Endothelial cell of umbilical vein (primary cell): ENCODE measurements around the gene MCOLN2. TPM values are rescaled to one million over a fixed set of nuclear protein-coding genes. Genes with fewer than 3 reads are reported as not detected.

Experiments used
- BruUV-seq: library from RNA; stranded (reverse); fragments of 400-500 nt; replicated peaks from 2 replicates; lab custom pipeline; 2021; lab: Mats Ljungman, UMichigan
- CTCF ChIA-PET: fragments of 300-600, 350-600 bp; sonication (Branson Sonifier 250); formaldehyde crosslinking; loops from one replicate; lab custom pipeline; 2021; ENCODE audit warnings: antibody characterized with exemption, inconsistent platforms; lab: Charles Lee
- POLR2A ChIA-PET: fragments of 300-600, 350-600 bp; sonication (Branson Sonifier 250); formaldehyde crosslinking; loops from one replicate; lab custom pipeline; 2021; ENCODE audit warnings: antibody characterized with exemption, inconsistent platforms; lab: Charles Lee
- DNase-seq: peaks from one replicate; pipeline ENCODE4 v3.0.0-alpha.2; 2011; ENCODE audit warnings: low read depth, low spot score
- FAIRE-seq: peaks from 2 replicates; lab custom pipeline; 2011; peaks lifted over from hg19 to GRCh38; lab: Jason Lieb, UNC
- H2AFZ ChIP-seq: 2 replicates; pipeline ENCODE4 v1.6.0; 2012; ENCODE audit warnings: low read depth, low read length, control low read depth, inconsistent platforms
- H3K27ac ChIP-seq: 2 replicates; pipeline ENCODE4 v1.5.1; 2011; ENCODE audit warnings: low read depth, mild to moderate bottlenecking, control low read depth, low read length, moderate library complexity; ENCODE audit not compliant: insufficient read depth
- H3K27me3 ChIP-seq, 2 experiments: 2 replicates each; pipeline versions ENCODE4 v1.6.0 to v1.6.1; 2011; ENCODE audit warnings: low read length in 2 of 2, mixed read lengths in 1 of 2; ENCODE audit not compliant: control insufficient read depth in 2 of 2, insufficient read depth in 2 of 2
- H3K36me3 ChIP-seq, 2 experiments: 2 replicates in 1 of 2; 3 replicates in 1 of 2; pipeline ENCODE4 v1.5.1; 2011; ENCODE audit warnings: low read length in 2 of 2, mild to moderate bottlenecking in 1 of 2, moderate library complexity in 1 of 2; ENCODE audit not compliant: control insufficient read depth in 2 of 2, insufficient read depth in 2 of 2; ENCODE audit errors: extremely low read depth in 1 of 2
- H3K4me1 ChIP-seq: 3 replicates; pipeline ENCODE4 v1.5.1; 2011; ENCODE audit warnings: mild to moderate bottlenecking, low read length; ENCODE audit not compliant: control insufficient read depth, insufficient read depth; ENCODE audit errors: extremely low read depth
- H3K4me2 ChIP-seq: 2 replicates; pipeline ENCODE4 v1.6.1; 2011; ENCODE audit warnings: low read length, control low read depth, mixed read lengths; ENCODE audit not compliant: insufficient read depth
- H3K4me3 ChIP-seq, 3 experiments: fragments of 200-600 bp in 1 of 3; sonication (generic), shearing (Covaris generic) in 1 of 3; replicated peaks in 1 of 3; 2 replicates each; pipeline ENCODE4 v1.5.1; 2011 to 2016; ENCODE audit warnings: control low read depth in 3 of 3, low read length in 3 of 3, mild to moderate bottlenecking in 2 of 3, inconsistent platforms in 1 of 3, low read depth in 1 of 3, moderate library complexity in 1 of 3; ENCODE audit not compliant: insufficient read depth in 1 of 3
- H3K79me2 ChIP-seq: 2 replicates; pipeline ENCODE4 v1.6.0; 2012; ENCODE audit warnings: low read length, inconsistent platforms; ENCODE audit not compliant: control insufficient read depth, insufficient read depth
- H3K9ac ChIP-seq: replicated peaks from 2 replicates; pipeline ENCODE3; 2011; ENCODE audit warnings: low read length, control low read depth; ENCODE audit not compliant: insufficient read depth; ENCODE audit errors: extremely low read depth
- H3K9me1 ChIP-seq: replicated peaks from 3 replicates; pipeline ENCODE4 v1.6.0; 2011; ENCODE audit warnings: mild to moderate bottlenecking, low read length; ENCODE audit not compliant: control insufficient read depth, insufficient read depth; ENCODE audit errors: extremely low read depth
- H3K9me3 ChIP-seq: replicated peaks from 2 replicates; pipeline ENCODE4 v1.5.1; 2012; ENCODE audit warnings: low read length, inconsistent platforms; ENCODE audit not compliant: control insufficient read depth, insufficient read depth
- H4K20me1 ChIP-seq: replicated peaks from 2 replicates; pipeline ENCODE3; 2011; ENCODE audit warnings: mild to moderate bottlenecking, low read length; ENCODE audit not compliant: control insufficient read depth, insufficient read depth; ENCODE audit errors: extremely low read depth
- CTCF ChIP-seq, 2 donors: IDR thresholded peaks; 1 replicate in 1 of 2; 2 replicates in 1 of 2; pipeline ENCODE4 v1.5.1; 2011; ENCODE audit warnings: low read length in 2 of 2, mild to moderate bottlenecking in 2 of 2, moderate library complexity in 2 of 2, control low read depth in 1 of 2, inconsistent platforms in 1 of 2, low read depth in 1 of 2; ENCODE audit not compliant: insufficient read depth in 1 of 2; ENCODE audit errors: extremely low read depth in 1 of 2
- EZH2 ChIP-seq: IDR thresholded peaks from 2 replicates; pipeline ENCODE4 v1.6.1; 2012; ENCODE audit warnings: borderline replicate concordance, low read depth, mild to moderate bottlenecking, moderate library complexity, low read length, inconsistent platforms; ENCODE audit not compliant: severe bottlenecking
- FOS ChIP-seq: IDR thresholded peaks from 2 replicates; pipeline ENCODE4 v1.6.1; 2011; ENCODE audit warnings: mild to moderate bottlenecking, low read length, moderate library complexity, borderline replicate concordance; ENCODE audit not compliant: insufficient read depth
- GATA2 ChIP-seq: IDR thresholded peaks from 2 replicates; pipeline ENCODE4 v1.7.0; 2011; ENCODE audit warnings: low read depth, mild to moderate bottlenecking, moderate library complexity, mixed read lengths, low read length; ENCODE audit not compliant: insufficient read length, insufficient read depth
- JUN ChIP-seq: IDR thresholded peaks from 2 replicates; pipeline ENCODE4 v1.6.1; 2011; ENCODE audit warnings: borderline replicate concordance, low read depth; ENCODE audit not compliant: insufficient read length, insufficient read depth
- MAX ChIP-seq: IDR thresholded peaks from 2 replicates; pipeline ENCODE4 v1.6.1; 2011; ENCODE audit not compliant: insufficient read depth, insufficient read length
- MYC ChIP-seq: IDR thresholded peaks from one replicate; pipeline ENCODE4 v1.6.1; 2011; ENCODE audit warnings: mild to moderate bottlenecking, low read depth, low read length
- POLR2A ChIP-seq: IDR thresholded peaks from 2 replicates; pipeline ENCODE4 v1.6.1; 2012; ENCODE audit warnings: low read depth, mild to moderate bottlenecking, control low read depth, low read length
- POLR2AphosphoS5 ChIP-seq: IDR thresholded peaks from 2 replicates; pipeline ENCODE4 v1.6.1; 2012; ENCODE audit warnings: low read depth, mild to moderate bottlenecking, control low read depth, low read length, moderate library complexity; ENCODE audit not compliant: insufficient read depth
- dilution Hi-C: fragments of 300-500 bp; cut with MboI; formaldehyde crosslinking; loops from one replicate; pipeline ENCODE4 v1.15.0; 2019; ENCODE audit warnings: low sequenced_read_pairs; ENCODE audit not compliant: extremely low pct_ligation_motif_present
- intact Hi-C: fragments of 100-400 bp; cut with micrococcal nuclease; formaldehyde crosslinking; loops from one replicate; pipeline ENCODE4 v1.10.0; 2022
- polyA plus RNA-seq, 4 experiments: library from polyadenylated mRNA; depleted of rRNA in 3 of 4; stranded (reverse) in 3 of 4; unstranded in 1 of 4; fragments of >200 nt; gene quantifications; 2 replicates each; pipeline versions ENCODE4 v1.2.1 to v1.2.3, GENCODE V29; 2011 to 2012; ENCODE audit warnings: missing spikeins in 1 of 4
- total RNA-seq: library from RNA; stranded (reverse); gene quantifications from 2 replicates; pipeline ENCODE4 v1.2.3, GENCODE V29; 2021

Gene MCOLN2
- total and polyA plus RNA-seq, 2 donors (not counting 3 experiments of a cell fraction or from before 2014, with no cell fraction given), result not detected

GRCh38 chr1:85033221-85033620 is 36.3 kb upstream of the MCOLN2 start:
- no peaks in the 10 kb centered on the region for H3K9me1 ChIP-seq
- no peaks in the 10 kb centered on the region for H3K79me2 ChIP-seq
- no peak overlapping the region for H3K4me3 ChIP-seq
- POLR2A ChIA-PET, result no interaction called here
- CTCF ChIA-PET, result interaction anchor here (1.9 kb wide), 1 partner anchor 88 kb away, joined by 6 read pairs; no protein-coding TSS in a partner anchor
- no peaks in the 10 kb centered on the region for H3K4me1 ChIP-seq
- no peaks in the 10 kb centered on the region for H3K9me3 ChIP-seq
- no peak overlapping the region for H3K4me2 ChIP-seq
- no peak for TF ChIP-seq EZH2
- TF ChIP-seq POLR2A, result no peak
- no peak for TF ChIP-seq CTCF (IDR thresholded peaks at IDR 0.05; ENCODE audit: extremely low read depth in 1 of 2, insufficient read depth in 1 of 2, low read depth in 1 of 2, low read length in 2 of 2)
- TF ChIP-seq JUN, result no peak
- TF ChIP-seq POLR2AphosphoS5, result no peak
- TF ChIP-seq MAX, result no peak
- no peak for TF ChIP-seq MYC
- TF ChIP-seq FOS, result no peak
- TF ChIP-seq GATA2, result no peak
- no TSS peak for BruUV-seq
- H3K27ac ChIP-seq, result no peak overlapping the region
- intact Hi-C loops (no loop called here), dilution Hi-C loops (no loop called here)
- peaks cover 7 to 10% of the 10 kb centered on the region in 2 experiments for H3K27me3 ChIP-seq
- no peak overlapping the region for H3K9ac ChIP-seq
- DNase-seq, result no peak
- FAIRE-seq, result no peak
- no peaks in the 10 kb centered on the region for H4K20me1 ChIP-seq
- no peaks in the 10 kb centered on the region for H3K36me3 ChIP-seq
- no peak overlapping the region for H2AFZ ChIP-seq
